ENCODE results near the gene PLA2G2D. TPM values are rescaled to one million over a fixed set of nuclear protein-coding genes. Genes with fewer than 3 reads are reported as not detected.
A peak's percentile ranks its signal among the peaks of the same experiment; 100 is the strongest.

Gene PLA2G2D
- polyA plus RNA-seq, 3 donors: 0.08 TPM; not detected in 1

- Histone ChIP-seq H4K20me1 (ENCODE audit: insufficient read depth, low read length) (no peaks in the 10 kb centered on the region), H3K27me3 (ENCODE audit: control insufficient read depth in 2 of 2, insufficient read depth in 2 of 2, low read length in 2 of 2) (no peaks in the 10 kb centered on the region), H3K36me3 (replicated peaks in 1 of 2; ENCODE audit: control insufficient read depth in 1 of 2, insufficient read depth in 2 of 2, low read length in 2 of 2) (no peaks in the 10 kb centered on the region), H3K9me3 (replicated peaks in 1 of 2; ENCODE audit: control insufficient read depth in 1 of 2, insufficient read depth in 1 of 2, low read length in 2 of 2) (no peaks in the 10 kb centered on the region), H3K4me2 (replicated peaks; ENCODE audit: extremely low read depth, low read length, poor library complexity, severe bottlenecking) (no peak overlapping the region), H3K4me3 (replicated peaks in 1 of 3; ENCODE audit: low read depth in 2 of 3, low read length in 3 of 3) (no peak overlapping the region), H2AFZ (ENCODE audit: insufficient read depth, low read depth, low read length, poor library complexity, severe bottlenecking) (no peak overlapping the region), H3K27ac (ENCODE audit: low read depth in 1 of 2, low read length in 2 of 2) (no peak overlapping the region), H3K79me2 (ENCODE audit: insufficient read depth, low read length) (no peaks in the 10 kb centered on the region), H3K4me1 (ENCODE audit: control insufficient read depth in 1 of 2, insufficient read depth in 2 of 2, low read length in 2 of 2) (no peaks in the 10 kb centered on the region), H3K9ac (ENCODE audit: insufficient read depth, low read length, poor library complexity, severe bottlenecking) (no peak overlapping the region)
- intact Hi-C loops (cut with micrococcal nuclease): no loop called here
- no peak overlapping the region for H3K27ac Mint-ChIP-seq
- no peak for DNase-seq
- no peak for TF ChIP-seq CTCF (IDR thresholded peaks at IDR 0.05)
- no peaks in the 10 kb centered on the region for H3K4me1 Mint-ChIP-seq
- H3K36me3 Mint-ChIP-seq: no peaks in the 10 kb centered on the region
- no peak overlapping the region for H3K4me3 Mint-ChIP-seq
- WGBS (ENCODE audit: insufficient coverage): 92% methylated on average over 4 of the region's 7 CpGs
- H3K27me3 Mint-ChIP-seq (ENCODE audit: low read depth in 3 of 3): peaks cover 5 to 15% (median 6%) of the 10 kb centered on the region in 3 donors
- H3K9me3 Mint-ChIP-seq: no peaks in the 10 kb centered on the region
Measured at GRCh38 chr1:20141466-20141865, 22.1 kb upstream of the PLA2G2D start.

- WGBS (ENCODE audit: insufficient coverage): 97% methylated on average over 9 of the region's 9 CpGs
Measured at GRCh38 chr1:20141001-20141400, 21.7 kb upstream of the PLA2G2D start.

More at GRCh38 chr1:20141001-20141400, 21.7 kb upstream of the PLA2G2D start:
- no peak overlapping the region for H3K4me3 Mint-ChIP-seq
- peak overlapping the region in 1 of 7 donors; percentile 3 for H3K27ac Mint-ChIP-seq
- Histone ChIP-seq H3K27ac (ENCODE audit: low read depth in 1 of 2, low read length in 2 of 2) (no peak overlapping the region), H3K4me2 (replicated peaks; ENCODE audit: extremely low read depth, low read length, poor library complexity, severe bottlenecking) (no peak overlapping the region), H3K9ac (ENCODE audit: insufficient read depth, low read length, poor library complexity, severe bottlenecking) (no peak overlapping the region), H3K79me2 (ENCODE audit: insufficient read depth, low read length) (no peaks in the 10 kb centered on the region), H3K4me3 (replicated peaks in 1 of 3; ENCODE audit: low read depth in 2 of 3, low read length in 3 of 3) (no peak overlapping the region), H3K9me3 (replicated peaks in 1 of 2; ENCODE audit: control insufficient read depth in 1 of 2, insufficient read depth in 1 of 2, low read length in 2 of 2) (no peaks in the 10 kb centered on the region), H2AFZ (ENCODE audit: insufficient read depth, low read depth, low read length, poor library complexity, severe bottlenecking) (no peak overlapping the region), H3K36me3 (replicated peaks in 1 of 2; ENCODE audit: control insufficient read depth in 1 of 2, insufficient read depth in 2 of 2, low read length in 2 of 2) (no peaks in the 10 kb centered on the region), H3K27me3 (ENCODE audit: control insufficient read depth in 2 of 2, insufficient read depth in 2 of 2, low read length in 2 of 2) (no peaks in the 10 kb centered on the region), H3K4me1 (ENCODE audit: control insufficient read depth in 1 of 2, insufficient read depth in 2 of 2, low read length in 2 of 2) (no peaks in the 10 kb centered on the region), H4K20me1 (ENCODE audit: insufficient read depth, low read length) (no peaks in the 10 kb centered on the region)
- intact Hi-C loops (cut with micrococcal nuclease): no loop called here
- H3K27me3 Mint-ChIP-seq (ENCODE audit: low read depth in 3 of 3): peaks cover 2 to 19% (median 5%) of the 10 kb centered on the region in 3 donors
- DNase-seq: no peak
- H3K9me3 Mint-ChIP-seq: peaks cover 0 to 2% (median 0%) of the 10 kb centered on the region in 7 donors
- H3K36me3 Mint-ChIP-seq: no peaks in the 10 kb centered on the region
- no peak for TF ChIP-seq CTCF (IDR thresholded peaks at IDR 0.05)
- no peaks in the 10 kb centered on the region for H3K4me1 Mint-ChIP-seq

Data from CD14-positive monocyte (primary cell).